NCI-H2171 treated with DMSO at 0.1 percent for 48 hours (cell line): ENCODE data around the gene ATP5PD.
"Not testable (repeated sequence)": the region's sequence is repeated elsewhere in the genome, so short reads cannot be mapped to it uniquely, and the experiment has no call there.

Experiments
- DNase-seq: peaks from one replicate; lab custom pipeline; 2025; lab: John Stamatoyannopoulos, UW

Gene ATP5PD

DNA sequence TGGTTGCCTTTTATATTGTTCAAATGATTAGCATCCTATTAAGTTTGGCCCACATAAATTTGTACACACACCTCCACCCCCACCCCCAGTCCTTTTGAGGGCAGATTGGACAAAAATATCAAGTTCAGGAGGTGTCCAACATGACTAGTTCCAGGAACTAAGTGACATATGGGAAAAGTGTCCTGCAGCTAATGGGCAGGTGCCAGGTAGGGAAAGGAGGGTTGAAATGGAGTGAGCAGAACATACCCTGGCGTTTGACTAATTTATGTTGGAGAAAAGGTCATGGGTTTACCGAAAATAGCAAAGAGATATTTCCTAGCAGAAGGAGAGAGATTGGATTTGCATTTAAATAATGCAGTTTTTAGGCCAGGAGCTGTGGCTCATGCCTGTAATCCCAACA is 5.2 kb upstream of the ATP5PD start:
- DNase-seq, result no peak

- no peak for DNase-seq
These were observed 2.9 kb upstream of the ATP5PD start for GRCh38 chr17:75049706-75050105.

DNA sequence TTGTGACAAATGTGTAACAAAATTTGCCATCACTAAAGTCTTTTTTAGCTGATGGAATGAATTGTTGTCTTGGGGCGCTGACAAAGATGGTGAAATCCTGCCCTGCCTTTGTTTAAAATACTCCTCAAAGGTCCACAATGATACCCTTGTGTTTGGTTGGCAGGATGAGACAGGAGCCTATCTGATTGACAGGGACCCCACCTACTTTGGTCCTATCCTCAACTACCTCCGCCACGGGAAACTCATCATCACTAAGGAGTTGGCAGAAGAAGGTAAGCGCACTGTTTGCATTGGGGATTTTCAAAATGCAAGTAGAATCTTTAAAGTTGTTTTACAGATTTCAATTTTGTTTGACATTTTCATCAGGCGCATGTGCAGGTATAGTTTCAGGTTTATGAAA is 2.3 kb upstream of the ATP5PD start:
- DNase-seq, result no peak

GRCh38 chr17:75048249-75048878 is 1.6 kb upstream of the ATP5PD start:
- no peak for DNase-seq

GRCh38 chr17:75047398-75048098 is 779 bp upstream of the ATP5PD start:
- no peak for DNase-seq

DNA sequence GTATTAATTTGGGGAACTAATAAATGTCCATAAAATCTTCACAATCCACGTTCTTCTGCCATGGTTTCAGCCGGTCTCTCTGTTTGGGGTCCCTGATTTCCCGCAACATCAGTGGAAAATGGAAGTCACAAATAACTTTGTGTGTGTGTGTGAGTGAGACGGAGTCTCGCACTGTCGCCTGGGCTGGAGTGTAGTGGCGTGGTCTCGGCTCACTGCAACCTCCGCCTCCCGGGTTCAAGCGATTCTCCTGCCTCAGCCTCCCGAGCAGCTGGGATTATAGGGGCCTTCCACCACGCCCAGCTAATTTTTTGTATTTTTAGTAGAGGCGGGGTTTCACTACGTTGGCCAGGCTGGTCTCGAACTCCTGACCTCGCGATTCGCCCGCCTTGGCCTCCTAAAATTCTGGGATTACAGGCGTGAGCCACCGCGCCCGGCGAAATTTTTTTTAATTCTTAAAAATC is 793 bp downstream of the ATP5PD start:
- DNase-seq, result not testable (repeated sequence)

DNA sequence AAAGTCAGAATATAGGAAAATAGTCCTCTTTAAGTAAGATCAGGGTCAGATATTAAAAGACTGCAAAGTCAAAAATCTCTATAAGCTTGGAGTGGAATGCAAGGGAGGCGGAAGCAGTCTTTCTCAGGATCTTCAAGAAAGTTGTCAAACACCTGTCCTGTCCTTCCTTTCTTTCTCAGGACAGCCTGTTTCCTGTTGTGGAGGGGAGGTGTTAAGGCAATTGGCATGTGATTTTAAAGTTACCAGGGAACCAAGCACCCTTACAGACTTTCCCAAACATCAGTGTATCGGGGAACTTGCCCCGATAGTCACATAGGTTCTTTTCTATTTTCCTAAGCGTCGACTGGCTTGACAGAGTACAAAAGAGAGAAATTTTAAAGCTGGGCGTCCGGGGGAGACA is 2.1 kb downstream of the ATP5PD start:
- no peak for DNase-seq

DNA sequence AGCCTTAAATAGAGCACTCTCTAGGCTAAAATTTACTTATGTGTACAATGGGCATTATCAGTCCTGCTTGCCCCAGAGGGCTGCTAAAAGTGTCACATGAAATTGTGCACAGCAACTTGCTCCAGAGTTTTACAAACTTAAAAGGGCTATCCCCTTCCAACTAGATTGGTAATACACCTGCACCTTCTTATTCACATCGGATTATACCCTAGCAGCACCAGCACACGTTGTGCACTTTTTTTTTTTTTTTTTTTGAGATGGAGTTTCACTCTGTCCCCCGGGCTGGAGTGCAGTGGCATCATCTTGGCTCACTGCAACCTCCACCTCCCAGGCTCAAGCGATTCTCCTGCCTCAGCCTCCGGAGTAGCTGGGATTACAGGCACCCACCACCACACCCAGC is 3.0 kb downstream of the ATP5PD start:
- DNase-seq, result not testable (repeated sequence)

GRCh38 chr17:75041656-75042280 is 5.0 kb downstream of the ATP5PD start:
- no peak for DNase-seq

DNA sequence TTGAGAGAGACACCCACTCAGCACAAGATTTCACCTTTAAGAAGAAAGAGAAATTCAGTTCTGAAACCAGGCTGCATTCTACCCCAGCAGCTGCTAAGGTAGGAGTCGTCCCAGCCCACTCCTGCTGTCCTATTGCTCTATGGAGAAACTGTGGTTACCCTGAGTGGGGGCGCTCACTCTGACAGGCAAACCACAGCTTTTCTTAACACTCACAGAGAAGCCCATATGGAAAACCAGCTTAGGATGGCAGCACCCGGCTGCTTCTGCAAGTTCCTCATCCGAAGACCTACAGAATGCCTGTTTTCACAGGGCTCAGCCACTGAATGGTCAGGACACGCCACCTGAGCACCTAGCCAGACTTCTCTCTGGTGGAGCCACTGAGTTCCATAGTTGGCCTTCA is 7.5 kb downstream of the ATP5PD start:
- DNase-seq, result no peak

DNA sequence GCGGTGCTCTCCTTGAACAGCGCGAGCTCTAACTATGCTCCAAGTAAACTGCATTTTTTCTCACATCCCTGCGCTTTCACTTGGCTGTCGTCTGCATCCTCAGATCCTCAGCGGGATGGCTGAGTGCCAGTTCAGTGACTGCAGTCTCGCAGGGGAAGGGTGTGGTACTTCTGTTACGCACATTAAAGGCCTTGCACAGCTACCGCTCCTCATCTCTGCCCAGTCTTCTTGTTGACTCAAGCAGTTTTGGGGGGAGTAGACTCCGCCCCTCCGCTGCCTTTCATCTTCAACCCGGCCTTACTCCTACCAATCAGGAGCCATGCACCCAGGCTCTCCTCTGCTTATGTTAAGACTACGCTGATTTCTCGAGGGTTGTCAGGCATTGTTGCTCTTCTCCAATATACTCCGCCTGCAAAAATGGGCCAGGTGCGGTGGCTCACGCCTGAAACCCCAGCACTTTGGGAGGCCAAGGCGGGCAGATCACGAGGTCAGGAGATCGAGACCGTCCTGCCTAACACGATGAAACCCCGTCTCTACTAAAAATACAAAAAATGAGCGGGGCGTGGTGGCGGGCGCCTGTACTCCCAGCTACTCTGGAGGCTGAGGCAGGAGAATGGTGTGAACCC is 10.0 kb downstream of the ATP5PD start:
- peak; percentile 88 for DNase-seq

DNA sequence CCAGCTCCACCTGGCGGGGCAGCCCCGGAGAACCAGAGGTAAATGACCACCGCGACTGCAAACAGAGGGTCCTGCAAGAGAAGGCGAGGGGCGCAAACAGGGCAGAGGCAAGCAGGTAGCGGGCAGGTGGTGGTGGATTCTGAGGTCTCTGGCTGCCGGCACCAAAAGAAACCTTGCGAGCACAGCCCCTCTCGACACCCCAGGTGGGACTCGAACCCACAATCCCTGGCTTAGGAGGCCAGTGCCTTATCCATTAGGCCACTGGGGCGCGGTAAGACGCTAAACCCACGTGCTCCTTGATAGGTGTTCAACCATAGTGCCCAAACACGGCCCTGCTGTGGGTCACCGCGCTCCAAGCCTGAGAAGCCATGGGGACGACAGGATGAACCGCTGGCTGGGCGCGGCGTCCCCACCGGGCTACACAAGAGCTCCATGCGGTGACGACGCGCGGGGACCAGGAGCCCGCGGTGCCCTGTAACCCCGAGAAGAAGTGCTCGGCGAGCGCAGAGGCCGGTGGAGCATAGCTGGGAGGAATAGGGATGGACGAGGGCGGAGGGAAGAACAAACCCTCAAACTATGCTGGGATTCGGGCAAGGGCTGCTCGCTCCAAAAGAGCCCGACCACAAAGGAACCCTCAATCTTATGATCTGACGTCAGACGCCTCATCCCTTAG is 12.4 kb downstream of the ATP5PD start:
- peak; percentile 89 for DNase-seq

- peak; percentile 89 for DNase-seq
These were observed 13.2 kb downstream of the ATP5PD start for GRCh38 chr17:75033346-75034235.

GRCh38 chr17:75032720-75033280 is 14.0 kb downstream of the ATP5PD start:
- peak; percentile 39 for DNase-seq

DNA sequence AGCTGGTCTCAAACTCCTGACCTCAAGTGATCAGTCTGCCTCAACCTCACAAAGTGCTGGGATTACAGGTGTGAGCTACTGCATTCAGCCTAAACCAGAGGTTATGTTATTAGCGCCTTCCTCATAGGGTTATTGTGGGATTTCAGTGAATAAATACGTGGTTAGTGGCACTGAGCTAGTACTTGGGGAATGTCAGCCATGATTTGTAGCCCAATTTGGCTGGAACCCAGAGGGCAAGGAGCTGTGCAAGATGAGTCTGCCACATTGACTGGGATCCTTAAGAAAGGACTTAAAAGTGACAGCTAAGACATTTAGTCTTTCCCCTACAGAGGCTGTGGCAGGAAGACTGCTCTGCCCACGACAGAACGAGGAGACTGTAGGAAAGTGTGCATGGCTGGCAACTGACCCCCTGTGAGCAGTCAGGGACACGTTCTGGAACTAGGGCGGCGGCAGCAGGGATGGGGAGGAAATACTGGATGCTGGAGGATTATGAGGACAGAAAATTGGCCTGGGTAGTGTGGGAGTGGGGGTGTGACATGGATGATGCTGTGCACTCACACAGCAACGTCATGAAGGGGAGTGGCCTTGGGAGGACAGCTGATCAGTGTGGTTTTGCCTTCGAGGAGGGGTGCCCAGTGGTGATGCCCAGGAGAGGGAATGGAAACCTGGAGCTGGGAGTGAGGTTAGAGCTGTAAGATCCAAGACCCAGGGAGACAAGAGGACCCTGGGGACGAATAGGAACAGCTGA is 14.6 kb downstream of the ATP5PD start:
- peak; percentile 58 for DNase-seq

GRCh38 chr17:75030161-75030560 is 16.6 kb downstream of the ATP5PD start:
- no peak for DNase-seq

DNA sequence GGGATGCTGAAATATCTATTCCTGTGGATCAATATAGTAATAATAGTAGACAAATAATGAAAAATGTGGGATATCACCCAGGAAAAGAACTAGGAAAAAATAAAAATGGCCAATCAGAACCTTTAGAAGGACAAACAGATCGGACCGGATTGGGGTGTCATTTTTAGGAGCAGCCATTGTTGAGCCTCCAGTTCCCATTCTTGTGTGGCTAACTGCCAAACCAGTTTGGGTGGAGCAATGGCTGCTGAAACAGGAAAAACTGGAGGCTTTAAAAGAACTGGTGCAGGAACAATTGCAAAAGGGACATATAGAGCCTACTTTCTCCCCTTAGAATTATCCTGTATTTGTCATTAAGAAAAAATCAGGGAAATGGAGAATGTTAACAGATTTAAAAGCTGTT is 20.1 kb downstream of the ATP5PD start:
- DNase-seq, result not testable (repeated sequence)

DNA sequence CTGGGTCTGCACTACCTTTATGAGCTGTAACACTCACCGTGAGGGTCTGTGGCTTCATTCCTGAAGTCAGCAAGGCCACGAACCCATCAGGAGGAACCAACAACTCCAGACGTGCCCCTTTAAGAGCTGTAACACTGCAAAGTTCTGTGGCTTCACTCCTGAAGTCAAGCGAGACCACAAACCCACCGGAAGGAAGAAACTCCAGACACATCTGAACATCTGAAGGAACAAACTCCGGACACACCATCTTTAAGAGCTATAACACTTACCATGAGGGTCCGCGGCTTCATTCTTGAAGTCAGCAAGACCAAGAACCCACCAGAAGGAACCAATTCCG is 21.4 kb downstream of the ATP5PD start:
- DNase-seq, result not testable (repeated sequence)

DNA sequence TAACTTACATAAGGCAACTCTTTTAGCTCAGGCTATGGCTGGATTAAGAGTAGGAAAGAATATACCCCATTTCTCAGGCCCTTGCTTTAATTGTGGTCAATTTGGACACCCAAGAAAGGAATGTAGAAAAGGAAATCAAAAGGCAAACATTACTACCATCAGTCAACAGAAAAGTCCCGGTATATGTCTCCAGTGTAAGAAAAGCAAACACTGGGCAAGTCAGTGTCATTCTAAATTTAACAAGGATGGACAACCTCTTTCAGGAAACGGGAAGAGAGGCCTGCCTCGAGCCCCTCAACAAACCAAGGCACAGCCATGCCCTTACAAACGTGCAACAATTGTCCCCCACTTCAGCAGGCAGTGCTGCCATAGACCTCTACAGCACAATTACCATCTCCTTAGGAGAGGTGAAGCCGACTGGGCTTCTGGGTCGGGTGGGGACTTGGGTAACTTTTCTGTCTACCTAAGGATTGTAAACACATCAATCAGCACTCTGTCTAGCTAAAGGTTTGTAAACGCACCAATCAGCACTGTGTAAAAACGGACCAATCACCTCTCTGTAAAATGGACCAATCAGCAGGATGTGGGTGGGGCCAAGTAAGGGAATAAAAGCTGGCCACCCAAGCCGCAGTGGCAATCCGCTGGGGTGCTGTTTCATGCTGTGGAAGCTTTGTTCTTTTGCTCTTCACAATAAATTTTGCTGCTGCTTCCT is 21.9 kb downstream of the ATP5PD start:
- no peak for DNase-seq
